ENCODE results near the gene SCN2A. TPM values are rescaled to one million over a fixed set of nuclear protein-coding genes. Genes with fewer than 3 reads are reported as not detected.
"Not testable (repeated sequence)": the region's sequence is repeated elsewhere in the genome, so short reads cannot be mapped to it uniquely, and the experiment has no call there.

SCN2A gene
- total RNA-seq, 1 experiment from 2014 or later = 0.05 TPM

- H3K27me3 ChIP-seq (replicated peaks) = no peaks in the 10 kb centered on the region
- no peak overlapping the region for H3K4me3 ChIP-seq
- H3K27ac ChIP-seq = no peak overlapping the region
- H3K36me3 ChIP-seq = no peaks in the 10 kb centered on the region
- H3K4me1 ChIP-seq (replicated peaks) = no peaks in the 10 kb centered on the region
- no peaks in the 10 kb centered on the region for H3K9me3 ChIP-seq (replicated peaks)
- no peak for DNase-seq (ENCODE audit: low read depth in 1 of 2, low spot score in 2 of 2)
Measured at GRCh38 chr2:165376571-165376975, 137.4 kb downstream of the SCN2A start.

DNA sequence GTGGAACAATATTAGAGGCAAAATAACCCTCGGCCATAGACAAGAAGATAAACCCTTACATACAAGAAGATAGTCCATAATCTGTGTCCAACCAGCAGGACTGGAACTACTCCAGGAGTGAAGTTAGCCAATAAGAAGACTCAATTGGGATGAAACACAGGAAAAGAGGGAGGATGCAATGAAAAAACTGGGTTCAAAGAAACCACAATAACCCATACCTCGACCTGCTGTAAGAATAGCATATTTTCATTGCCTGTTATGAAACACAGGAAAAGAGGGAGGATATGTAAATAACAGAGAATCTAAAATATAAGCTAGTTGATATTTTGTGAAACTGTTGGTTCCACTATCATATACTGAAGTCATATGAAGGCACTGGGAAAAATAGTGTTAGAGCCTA, 143.1 kb downstream of the SCN2A start:
- H3K9me3 ChIP-seq (replicated peaks) = no peaks in the 10 kb centered on the region
- H3K27ac ChIP-seq = no peak overlapping the region
- no peak for DNase-seq (ENCODE audit: low read depth in 1 of 2, low spot score in 2 of 2)
- no peaks in the 10 kb centered on the region for H3K4me1 ChIP-seq (replicated peaks)
- H3K36me3 ChIP-seq = no peaks in the 10 kb centered on the region
- H3K27me3 ChIP-seq (replicated peaks) = no peaks in the 10 kb centered on the region
- H3K4me3 ChIP-seq = no peak overlapping the region

DNA sequence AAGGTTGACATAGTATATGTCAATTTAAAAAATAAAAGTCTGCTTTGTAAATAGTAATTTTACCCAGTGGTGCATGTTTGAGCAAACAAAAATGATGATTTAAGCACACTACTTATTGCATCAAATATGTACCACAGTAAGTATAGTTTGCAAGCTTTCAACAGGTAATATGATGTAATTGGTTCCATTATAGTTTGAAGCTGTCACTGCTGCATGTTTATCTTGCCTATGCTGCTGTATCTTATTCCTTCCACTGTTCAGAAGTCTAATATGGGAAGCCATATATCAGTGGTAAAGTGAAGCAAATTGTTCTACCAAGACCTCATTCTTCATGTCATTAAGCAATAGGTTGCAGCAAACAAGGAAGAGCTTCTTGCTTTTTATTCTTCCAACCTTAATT, 151.7 kb downstream of the SCN2A start:
- H3K27ac ChIP-seq = no peak overlapping the region
- H3K27me3 ChIP-seq (replicated peaks) = no peaks in the 10 kb centered on the region
- no peaks in the 10 kb centered on the region for H3K9me3 ChIP-seq (replicated peaks)
- no peaks in the 10 kb centered on the region for H3K36me3 ChIP-seq
- no peak overlapping the region for H3K4me3 ChIP-seq
- no peak for DNase-seq (ENCODE audit: low read depth in 1 of 2, low spot score in 2 of 2)
- no peaks in the 10 kb centered on the region for H3K4me1 ChIP-seq (replicated peaks)

DNA sequence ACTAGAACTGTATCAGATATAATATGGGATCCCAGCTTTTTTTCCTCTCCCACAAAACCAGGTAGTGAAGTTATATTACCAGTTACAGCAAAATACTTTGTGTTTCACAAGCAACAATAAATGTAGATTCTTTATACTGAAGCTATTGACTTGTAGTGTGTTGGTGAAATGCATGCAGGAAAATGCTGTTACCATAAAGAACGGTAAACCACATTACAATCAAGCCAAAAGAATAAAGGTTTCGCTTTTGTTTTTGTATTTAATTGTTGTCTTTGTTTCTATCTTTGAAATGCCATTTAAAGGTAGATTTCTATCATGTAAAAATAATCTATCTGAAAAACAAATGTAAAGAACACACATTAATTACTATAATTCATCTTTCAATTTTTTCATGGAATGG, 152.6 kb downstream of the SCN2A start:
- Histone ChIP-seq H3K4me1 (replicated peaks) (no peaks in the 10 kb centered on the region), H3K27me3 (replicated peaks) (no peaks in the 10 kb centered on the region), H3K27ac (no peak overlapping the region), H3K36me3 (no peaks in the 10 kb centered on the region), H3K9me3 (replicated peaks) (no peaks in the 10 kb centered on the region), H3K4me3 (no peak overlapping the region)
- DNase-seq (ENCODE audit: low read depth in 1 of 2, low spot score in 2 of 2) = no peak

DNA sequence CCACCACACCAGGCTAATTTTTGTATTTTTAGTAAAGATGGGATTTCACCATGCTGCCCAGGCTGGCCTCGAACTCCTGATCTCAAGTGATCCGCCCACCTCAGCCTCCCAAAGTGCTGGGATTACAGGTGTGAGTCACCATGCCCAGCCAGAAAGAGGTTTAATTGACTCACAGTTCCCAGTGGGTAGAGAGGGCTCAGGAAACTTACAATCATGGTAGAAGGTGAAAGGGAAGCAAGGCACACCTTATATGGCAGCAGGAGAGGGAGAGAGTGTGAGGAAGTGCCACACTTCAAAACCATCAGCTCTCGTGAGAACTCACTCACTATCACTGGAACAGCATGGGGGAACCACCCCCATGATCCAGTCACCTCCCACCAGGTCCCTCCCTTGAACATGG, 159.4 kb downstream of the SCN2A start:
- not testable (repeated sequence) for DNase-seq (ENCODE audit: low read depth in 1 of 2, low spot score in 2 of 2); H3K4me1 ChIP-seq (replicated peaks)

GRCh38 chr2:165401285-165401852, 162.2 kb downstream of the SCN2A start:
- Histone ChIP-seq H3K36me3 (no peaks in the 10 kb centered on the region), H3K4me1 (replicated peaks) (no peaks in the 10 kb centered on the region), H3K27me3 (replicated peaks) (no peaks in the 10 kb centered on the region), H3K4me3 (no peak overlapping the region), H3K9me3 (replicated peaks) (no peaks in the 10 kb centered on the region), H3K27ac (no peak overlapping the region)
- DNase-seq (ENCODE audit: low read depth in 1 of 2, low spot score in 2 of 2) = peak in 1 of 2 experiments; percentile 12

More for the DNA sequence above, 159.4 kb downstream of the SCN2A start:
- not testable (repeated sequence) for H3K4me3 ChIP-seq; H3K27ac ChIP-seq; H3K36me3 ChIP-seq; H3K27me3 ChIP-seq (replicated peaks); H3K9me3 ChIP-seq (replicated peaks)

DNA sequence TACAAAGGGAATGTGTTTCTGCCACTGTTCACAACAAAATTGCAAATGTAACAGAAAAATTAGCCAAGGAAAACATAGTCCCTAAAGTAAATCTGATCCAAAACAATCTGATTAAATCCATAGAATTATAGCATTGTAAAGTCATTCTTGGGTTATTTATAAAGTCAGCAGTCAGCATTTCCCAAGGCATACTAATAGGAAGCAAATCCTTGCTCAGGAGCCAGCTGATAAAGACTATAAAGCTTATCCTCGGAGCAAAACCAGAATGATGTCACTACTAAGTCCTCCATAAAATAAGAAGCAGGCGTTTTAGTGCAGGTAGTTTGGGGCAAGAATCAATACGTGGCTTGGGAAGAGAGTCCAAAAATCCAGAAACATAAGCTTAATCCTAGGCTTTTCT, 162.9 kb downstream of the SCN2A start:
- no peak overlapping the region for H3K4me3 ChIP-seq
- no peak for DNase-seq (ENCODE audit: low read depth in 1 of 2, low spot score in 2 of 2)
- no peaks in the 10 kb centered on the region for H3K4me1 ChIP-seq (replicated peaks)
- no peaks in the 10 kb centered on the region for H3K27me3 ChIP-seq (replicated peaks)
- no peak overlapping the region for H3K27ac ChIP-seq
- H3K9me3 ChIP-seq (replicated peaks) = no peaks in the 10 kb centered on the region
- no peaks in the 10 kb centered on the region for H3K36me3 ChIP-seq

GRCh38 chr2:165406173-165406572, 167.0 kb downstream of the SCN2A start:
- H3K27ac ChIP-seq = no peak overlapping the region
- no peak for DNase-seq (ENCODE audit: low read depth in 1 of 2, low spot score in 2 of 2)
- no peaks in the 10 kb centered on the region for H3K27me3 ChIP-seq (replicated peaks)

DNA sequence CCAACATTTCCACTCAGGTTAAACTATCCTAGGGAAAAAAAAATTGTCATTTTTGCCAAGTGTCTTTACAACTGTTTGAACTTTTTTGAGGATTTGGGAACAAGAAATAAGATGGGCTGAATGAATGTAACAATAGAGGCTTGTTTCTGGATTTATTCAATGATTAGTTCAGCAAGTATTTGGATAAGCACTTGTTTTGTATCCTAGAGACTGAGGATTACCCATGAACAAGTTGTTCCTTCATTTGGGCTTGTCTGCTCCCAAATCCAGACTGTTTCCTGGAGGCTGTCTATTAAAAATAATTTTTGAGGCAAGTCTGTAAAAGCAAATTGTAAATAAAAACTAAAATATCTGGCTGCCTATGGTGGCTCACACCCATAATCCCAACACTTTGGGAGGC, 168.3 kb downstream of the SCN2A start:
- Histone ChIP-seq H3K4me3 (no peak overlapping the region), H3K27ac (no peak overlapping the region), H3K9me3 (replicated peaks) (no peaks in the 10 kb centered on the region), H3K27me3 (replicated peaks) (no peaks in the 10 kb centered on the region), H3K36me3 (no peaks in the 10 kb centered on the region), H3K4me1 (replicated peaks) (no peaks in the 10 kb centered on the region)
- no peak for DNase-seq (ENCODE audit: low read depth in 1 of 2, low spot score in 2 of 2)

More at GRCh38 chr2:165406173-165406572, 167.0 kb downstream of the SCN2A start:
- Histone ChIP-seq H3K4me3 (no peak overlapping the region), H3K4me1 (replicated peaks) (no peaks in the 10 kb centered on the region), H3K36me3 (no peaks in the 10 kb centered on the region), H3K9me3 (replicated peaks) (no peaks in the 10 kb centered on the region)

- Histone ChIP-seq H3K27me3 (replicated peaks) (no peaks in the 10 kb centered on the region), H3K9me3 (replicated peaks) (no peaks in the 10 kb centered on the region), H3K4me1 (replicated peaks) (no peaks in the 10 kb centered on the region), H3K36me3 (no peaks in the 10 kb centered on the region), H3K27ac (no peak overlapping the region), H3K4me3 (no peak overlapping the region)
- no peak for DNase-seq (ENCODE audit: low read depth in 1 of 2, low spot score in 2 of 2)
Measured at GRCh38 chr2:165408186-165408585, 169.0 kb downstream of the SCN2A start.

- H3K9me3 ChIP-seq (replicated peaks) = no peaks in the 10 kb centered on the region
- H3K27ac ChIP-seq = no peak overlapping the region
- no peaks in the 10 kb centered on the region for H3K27me3 ChIP-seq (replicated peaks)
- no peaks in the 10 kb centered on the region for H3K4me1 ChIP-seq (replicated peaks)
- DNase-seq (ENCODE audit: low read depth in 1 of 2, low spot score in 2 of 2) = no peak
- no peaks in the 10 kb centered on the region for H3K36me3 ChIP-seq
- H3K4me3 ChIP-seq = no peak overlapping the region
Measured at GRCh38 chr2:165410276-165410675, 171.1 kb downstream of the SCN2A start.

DNA sequence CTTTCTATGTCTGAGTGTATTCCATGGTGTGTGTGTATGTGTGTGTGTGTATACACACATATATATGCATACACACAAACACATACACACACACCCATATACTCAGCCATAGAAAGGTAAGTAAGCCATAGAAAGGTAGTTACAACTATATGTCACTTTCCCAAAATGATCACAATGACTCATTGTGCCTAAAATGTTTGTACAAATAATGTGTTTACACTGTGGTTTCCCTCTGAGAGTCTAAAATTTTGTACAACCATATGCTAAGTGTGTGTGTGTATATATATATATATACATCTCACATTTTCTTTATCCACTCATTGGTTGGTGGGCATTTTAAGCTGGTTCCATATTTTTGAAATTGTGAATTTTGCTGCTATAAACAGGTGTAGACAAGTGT, 175.0 kb downstream of the SCN2A start:
- H3K27me3 ChIP-seq (replicated peaks) = no peaks in the 10 kb centered on the region
- no peak overlapping the region for H3K4me3 ChIP-seq
- DNase-seq (ENCODE audit: low read depth in 1 of 2, low spot score in 2 of 2) = no peak
- H3K9me3 ChIP-seq (replicated peaks) = peaks cover 3% of the 10 kb centered on the region; the same call in 1 of the 2 replicates
- no peaks in the 10 kb centered on the region for H3K4me1 ChIP-seq (replicated peaks)
- H3K36me3 ChIP-seq = no peaks in the 10 kb centered on the region
- no peak overlapping the region for H3K27ac ChIP-seq

DNA sequence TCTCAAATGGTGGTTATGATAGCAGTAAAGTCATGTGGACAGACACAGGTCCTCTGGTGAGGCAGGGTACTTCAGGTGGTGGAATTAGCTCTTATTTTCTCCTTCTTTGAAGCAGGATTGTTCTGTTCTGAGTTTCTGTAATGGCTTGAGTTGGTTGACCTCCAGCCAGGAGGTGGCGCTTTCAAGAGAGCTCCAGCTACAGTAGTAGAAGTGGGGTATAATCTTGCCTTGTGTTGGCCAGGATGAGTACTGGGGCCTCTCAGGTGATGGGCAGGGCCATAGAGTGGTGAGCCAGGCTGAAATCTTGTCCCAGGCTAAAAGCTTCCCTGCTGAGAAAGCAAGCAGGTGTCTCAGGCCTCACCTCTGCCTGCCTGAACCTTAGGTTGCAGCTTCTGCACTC, 177.8 kb downstream of the SCN2A start:
- DNase-seq (ENCODE audit: low read depth in 1 of 2, low spot score in 2 of 2) = no peak
- no peak overlapping the region for H3K27ac ChIP-seq
- H3K36me3 ChIP-seq = no peaks in the 10 kb centered on the region
- H3K9me3 ChIP-seq (replicated peaks) = peaks cover 3% of the 10 kb centered on the region; the same call in 1 of the 2 replicates
- no peaks in the 10 kb centered on the region for H3K4me1 ChIP-seq (replicated peaks)
- no peaks in the 10 kb centered on the region for H3K27me3 ChIP-seq (replicated peaks)
- no peak overlapping the region for H3K4me3 ChIP-seq

DNA sequence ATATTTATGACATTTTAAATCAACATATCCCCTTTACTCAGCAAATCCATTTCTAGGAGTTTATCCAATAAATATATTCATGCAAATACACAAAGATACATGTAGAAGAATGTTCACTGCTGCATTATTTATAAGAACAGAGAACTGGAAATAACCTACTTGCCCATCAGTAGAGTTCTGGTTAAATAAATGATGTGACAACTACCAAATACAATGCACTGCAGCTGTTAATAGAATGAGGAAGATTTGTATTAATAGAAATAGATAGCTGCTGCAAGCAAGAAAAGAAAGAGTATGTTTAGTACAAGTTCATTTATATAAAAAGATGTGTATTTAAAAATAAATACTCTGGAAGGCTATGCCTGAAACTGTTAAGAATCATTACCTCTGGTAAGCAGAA, 181.0 kb downstream of the SCN2A start:
- Histone ChIP-seq H3K9me3 (replicated peaks) (peaks cover 3% of the 10 kb centered on the region; the same call in 1 of the 2 replicates), H3K4me1 (replicated peaks) (no peaks in the 10 kb centered on the region), H3K27ac (no peak overlapping the region), H3K4me3 (no peak overlapping the region), H3K36me3 (no peaks in the 10 kb centered on the region), H3K27me3 (replicated peaks) (no peaks in the 10 kb centered on the region)
- no peak for DNase-seq (ENCODE audit: low read depth in 1 of 2, low spot score in 2 of 2)

DNA sequence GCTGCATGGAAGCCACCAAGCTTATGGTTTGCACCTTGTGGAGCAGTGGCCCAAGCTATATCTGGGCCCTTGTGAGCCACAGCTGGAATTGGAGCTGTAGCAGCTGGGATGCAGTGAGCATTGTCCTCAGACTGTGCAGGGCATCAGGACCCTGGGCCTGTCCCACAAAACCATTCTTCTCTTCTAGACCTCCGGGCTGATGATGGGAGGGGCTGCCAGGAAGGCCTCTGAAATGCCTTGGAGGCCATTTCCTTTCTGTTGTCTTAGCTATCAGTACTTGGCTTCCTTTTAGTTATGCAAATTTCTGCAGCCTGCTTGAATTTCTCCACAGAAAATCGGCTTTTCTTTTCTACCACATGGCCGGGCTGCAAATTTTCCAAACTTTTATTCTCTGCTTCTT, 183.9 kb downstream of the SCN2A start:
- Histone ChIP-seq H3K9me3 (replicated peaks) (0 out of 2 replicates have a peak, but pooled peaks cover 3% of the 10 kb centered on the region), H3K4me1 (replicated peaks) (no peaks in the 10 kb centered on the region), H3K27me3 (replicated peaks) (no peaks in the 10 kb centered on the region)

More for the DNA sequence above, 183.9 kb downstream of the SCN2A start:
- H3K4me3 ChIP-seq = no peak overlapping the region
- no peaks in the 10 kb centered on the region for H3K36me3 ChIP-seq
- DNase-seq (ENCODE audit: low read depth in 1 of 2, low spot score in 2 of 2) = no peak
- no peak overlapping the region for H3K27ac ChIP-seq

Data from SJSA1 (cell line).